Panc1 (cell line): Measurements from ENCODE around the gene SH3RF2. TPM values are rescaled to one million over a fixed set of nuclear protein-coding genes. Genes with fewer than 3 reads are reported as not detected.

Source experiments
- ATAC-seq: fragments of 200-7000 bp; cut with Tn5 transposase; 2 replicates; pipeline ENCODE4 v1.9.1; 2020; ENCODE audit warnings: mild to moderate bottlenecking, moderate library complexity
- BruUV-seq: library from RNA; stranded (reverse); fragments of 400-500 nt; replicated peaks from 2 replicates; lab custom pipeline; 2021; lab: Mats Ljungman, UMichigan
- CTCF ChIA-PET: fragments of 300-600 bp; sonication (Branson Sonifier 250); formaldehyde crosslinking; loops from one replicate; lab custom pipeline; 2022; ENCODE audit warnings: antibody characterized with exemption; lab: Charles Lee
- POLR2A ChIA-PET: fragments of 300-600 bp; sonication (Branson Sonifier 250); formaldehyde crosslinking; loops from one replicate; lab custom pipeline; 2022; ENCODE audit warnings: antibody characterized with exemption; lab: Charles Lee
- DNase-seq: peaks from one replicate; pipeline ENCODE4 v3.0.0-alpha.2; 2010; ENCODE audit warnings: low read depth, low spot score
- H3K27ac ChIP-seq: 2 replicates; pipeline ENCODE4 v1.5.1; 2011; ENCODE audit warnings: mild to moderate bottlenecking, low read length, inconsistent platforms
- H3K27me3 ChIP-seq: fragments of 200-500 bp; sonication (Bioruptor generic); 2 replicates; pipeline ENCODE4 v1.6.0; 2014; ENCODE audit warnings: low read length, inconsistent platforms; ENCODE audit not compliant: control insufficient read depth, insufficient read depth
- H3K36me3 ChIP-seq: fragments of 200-500 bp; sonication (Bioruptor generic); 2 replicates; pipeline ENCODE4 v1.5.1; 2014; ENCODE audit warnings: inconsistent platforms, mild to moderate bottlenecking, low read length, moderate library complexity; ENCODE audit not compliant: control insufficient read depth, insufficient read depth
- H3K4me1 ChIP-seq: 2 replicates; pipeline ENCODE4 v1.5.1; 2011; ENCODE audit warnings: inconsistent platforms, mild to moderate bottlenecking, low read length, moderate library complexity; ENCODE audit not compliant: control insufficient read depth, insufficient read depth
- H3K4me3 ChIP-seq, 2 experiments: 2 replicates each; pipeline ENCODE4 v1.5.1; 2011 to 2012; ENCODE audit warnings: low read depth in 2 of 2, low read length in 2 of 2, mild to moderate bottlenecking in 2 of 2, inconsistent platforms in 1 of 2, moderate library complexity in 1 of 2
- H3K9me3 ChIP-seq: fragments of 200-500 bp; sonication (Bioruptor generic); 2 replicates; pipeline ENCODE4 v1.5.1; 2014; ENCODE audit warnings: low read depth, mild to moderate bottlenecking, inconsistent platforms, low read length, moderate library complexity; ENCODE audit not compliant: control insufficient read depth, insufficient read depth
- POLR2AphosphoS5 ChIP-seq: IDR thresholded peaks from 2 replicates; pipeline ENCODE4 v1.6.1; 2012; ENCODE audit warnings: mild to moderate bottlenecking, low read depth, low read length, moderate library complexity
- SIN3A ChIP-seq: IDR thresholded peaks from 2 replicates; pipeline ENCODE4 v1.6.1; 2012; ENCODE audit warnings: low read depth, mild to moderate bottlenecking, low read length, moderate library complexity, borderline replicate concordance; ENCODE audit not compliant: insufficient read depth
- TCF7L2 ChIP-seq: IDR thresholded peaks from 2 replicates; pipeline ENCODE4 v1.6.1; 2011; ENCODE audit warnings: mild to moderate bottlenecking, low read depth, low read length, inconsistent platforms
- in situ Hi-C: cut with HindIII; loops from 2 replicates; pipeline ENCODE4 v1.10.0; 2016; ENCODE audit warnings: low sequenced_read_pairs, low pct_unique_long_range_greater_than_20kb
- intact Hi-C: fragments of 100-400 bp; cut with micrococcal nuclease; formaldehyde crosslinking; loops from one replicate; pipeline ENCODE4 v1.10.0; 2022; ENCODE audit not compliant: unreplicated experiment
- total RNA-seq: library from RNA; stranded (reverse); gene quantifications from one replicate; pipeline ENCODE4 v1.2.1, GENCODE V29; 2021; ENCODE audit not compliant: unreplicated experiment
- TF ChIP-seq, protein P1 (sequence below): fragments of 450-650 bp; IDR thresholded peaks from 2 replicates; pipeline ENCODE4 v1.5.1; 2017; ENCODE audit warnings: mild to moderate bottlenecking
- TF ChIP-seq, protein P2 (sequence below), 2 experiments: IDR thresholded peaks; 2 replicates each; pipeline ENCODE4 v1.6.1; 2011 to 2012; ENCODE audit warnings: low read depth in 2 of 2, control low read depth in 1 of 2, low read length in 1 of 2, mild to moderate bottlenecking in 1 of 2, moderate library complexity in 1 of 2; ENCODE audit not compliant: insufficient read depth in 1 of 2

SH3RF2 gene
- total RNA-seq, 1 experiment from 2014 or later = 23.1 TPM

DNA sequence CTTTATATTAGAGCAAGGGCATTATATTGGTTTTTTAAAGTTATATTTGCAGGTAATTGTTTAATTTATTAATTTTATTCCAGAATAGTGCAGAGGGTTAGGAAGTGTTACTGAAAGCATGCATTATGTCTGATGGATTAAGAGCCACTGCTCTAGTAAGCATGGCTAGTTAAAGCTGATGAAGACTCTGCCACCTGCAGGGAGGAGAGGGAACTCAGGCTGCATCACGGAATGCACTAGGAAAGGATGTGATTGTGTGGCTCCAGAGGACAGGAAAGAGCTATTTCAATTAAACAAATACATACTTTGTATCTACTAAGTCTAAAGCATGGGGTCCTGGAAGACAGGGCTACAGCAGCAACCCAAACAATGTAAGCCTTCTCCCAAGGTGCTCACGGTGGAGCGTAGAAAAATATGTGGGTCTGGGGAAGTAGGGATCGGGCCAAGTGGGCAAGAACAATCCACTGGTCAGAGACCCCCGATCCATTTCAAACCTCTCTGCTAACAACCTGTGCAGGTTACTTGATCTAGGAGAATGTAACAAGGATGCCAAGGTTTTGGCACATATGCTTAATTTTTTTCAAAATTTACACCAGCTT lies 48.3 kb upstream of the SH3RF2 start:
- intact Hi-C loops (loop anchor here (2.0 to 5.0 kb wide), 2 partner anchors 61 to 206 kb away; no protein-coding TSS in a partner anchor), in situ Hi-C loops (no loop called here)
- H3K27me3 ChIP-seq = no peaks in the 10 kb centered on the region
- peak; percentile 50 for DNase-seq
- CTCF ChIA-PET = interaction anchor here (0.6 to 1.5 kb wide), 5 partner anchors 33 to 206 kb away, joined by 3 to 4 read pairs (median 3); no protein-coding TSS in a partner anchor
- H3K36me3 ChIP-seq = no peaks in the 10 kb centered on the region
- 0 out of 2 replicates have a peak, but pooled peaks cover 2% of the 10 kb centered on the region for H3K4me1 ChIP-seq
- H3K27ac ChIP-seq = no peak overlapping the region
- no TSS peak for BruUV-seq
- TF ChIP-seq SIN3A = no peak
- no peak for TF ChIP-seq POLR2AphosphoS5
- no peak for TF ChIP-seq TCF7L2
- TF ChIP-seq, protein P1, sequence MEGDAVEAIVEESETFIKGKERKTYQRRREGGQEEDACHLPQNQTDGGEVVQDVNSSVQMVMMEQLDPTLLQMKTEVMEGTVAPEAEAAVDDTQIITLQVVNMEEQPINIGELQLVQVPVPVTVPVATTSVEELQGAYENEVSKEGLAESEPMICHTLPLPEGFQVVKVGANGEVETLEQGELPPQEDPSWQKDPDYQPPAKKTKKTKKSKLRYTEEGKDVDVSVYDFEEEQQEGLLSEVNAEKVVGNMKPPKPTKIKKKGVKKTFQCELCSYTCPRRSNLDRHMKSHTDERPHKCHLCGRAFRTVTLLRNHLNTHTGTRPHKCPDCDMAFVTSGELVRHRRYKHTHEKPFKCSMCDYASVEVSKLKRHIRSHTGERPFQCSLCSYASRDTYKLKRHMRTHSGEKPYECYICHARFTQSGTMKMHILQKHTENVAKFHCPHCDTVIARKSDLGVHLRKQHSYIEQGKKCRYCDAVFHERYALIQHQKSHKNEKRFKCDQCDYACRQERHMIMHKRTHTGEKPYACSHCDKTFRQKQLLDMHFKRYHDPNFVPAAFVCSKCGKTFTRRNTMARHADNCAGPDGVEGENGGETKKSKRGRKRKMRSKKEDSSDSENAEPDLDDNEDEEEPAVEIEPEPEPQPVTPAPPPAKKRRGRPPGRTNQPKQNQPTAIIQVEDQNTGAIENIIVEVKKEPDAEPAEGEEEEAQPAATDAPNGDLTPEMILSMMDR = peak; percentile 88
- TF ChIP-seq, protein P2, sequence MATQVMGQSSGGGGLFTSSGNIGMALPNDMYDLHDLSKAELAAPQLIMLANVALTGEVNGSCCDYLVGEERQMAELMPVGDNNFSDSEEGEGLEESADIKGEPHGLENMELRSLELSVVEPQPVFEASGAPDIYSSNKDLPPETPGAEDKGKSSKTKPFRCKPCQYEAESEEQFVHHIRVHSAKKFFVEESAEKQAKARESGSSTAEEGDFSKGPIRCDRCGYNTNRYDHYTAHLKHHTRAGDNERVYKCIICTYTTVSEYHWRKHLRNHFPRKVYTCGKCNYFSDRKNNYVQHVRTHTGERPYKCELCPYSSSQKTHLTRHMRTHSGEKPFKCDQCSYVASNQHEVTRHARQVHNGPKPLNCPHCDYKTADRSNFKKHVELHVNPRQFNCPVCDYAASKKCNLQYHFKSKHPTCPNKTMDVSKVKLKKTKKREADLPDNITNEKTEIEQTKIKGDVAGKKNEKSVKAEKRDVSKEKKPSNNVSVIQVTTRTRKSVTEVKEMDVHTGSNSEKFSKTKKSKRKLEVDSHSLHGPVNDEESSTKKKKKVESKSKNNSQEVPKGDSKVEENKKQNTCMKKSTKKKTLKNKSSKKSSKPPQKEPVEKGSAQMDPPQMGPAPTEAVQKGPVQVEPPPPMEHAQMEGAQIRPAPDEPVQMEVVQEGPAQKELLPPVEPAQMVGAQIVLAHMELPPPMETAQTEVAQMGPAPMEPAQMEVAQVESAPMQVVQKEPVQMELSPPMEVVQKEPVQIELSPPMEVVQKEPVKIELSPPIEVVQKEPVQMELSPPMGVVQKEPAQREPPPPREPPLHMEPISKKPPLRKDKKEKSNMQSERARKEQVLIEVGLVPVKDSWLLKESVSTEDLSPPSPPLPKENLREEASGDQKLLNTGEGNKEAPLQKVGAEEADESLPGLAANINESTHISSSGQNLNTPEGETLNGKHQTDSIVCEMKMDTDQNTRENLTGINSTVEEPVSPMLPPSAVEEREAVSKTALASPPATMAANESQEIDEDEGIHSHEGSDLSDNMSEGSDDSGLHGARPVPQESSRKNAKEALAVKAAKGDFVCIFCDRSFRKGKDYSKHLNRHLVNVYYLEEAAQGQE (IDR thresholded peaks at IDR 0.05; ENCODE audit: insufficient read depth in 1 of 2, low read depth in 2 of 2, low read length in 1 of 2) = no peak
- H3K9me3 ChIP-seq = no peaks in the 10 kb centered on the region
- ATAC-seq = peak; percentile 98
- no peak overlapping the region for H3K4me3 ChIP-seq
- POLR2A ChIA-PET = no interaction called here

DNA sequence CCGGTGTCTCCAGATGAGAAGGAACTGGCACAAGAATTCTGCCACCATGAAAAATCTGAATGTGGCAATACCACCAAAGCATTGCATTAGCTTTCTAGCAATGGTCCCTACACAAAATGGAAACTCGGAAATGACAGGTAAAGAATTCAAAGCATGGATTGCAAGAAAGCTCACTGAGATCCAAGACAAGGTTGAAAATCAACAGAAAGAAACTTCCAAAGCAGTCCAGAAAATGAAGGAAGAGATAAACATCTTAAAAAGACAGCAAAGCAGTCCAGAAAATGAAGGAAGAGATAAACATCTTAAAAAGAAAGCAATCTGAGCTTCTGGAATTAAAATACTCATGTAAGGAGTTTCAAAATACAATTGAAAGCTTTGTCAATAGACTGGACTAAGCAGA lies 46.8 kb upstream of the SH3RF2 start:
- ATAC-seq = no peak
- H3K9me3 ChIP-seq = no peaks in the 10 kb centered on the region

More for the DNA sequence above, 46.8 kb upstream of the SH3RF2 start:
- intact Hi-C loops = loop anchor here (5.0 kb wide), 1 partner anchor 207 kb away; no protein-coding TSS in a partner anchor
- in situ Hi-C loops = no loop called here
- Histone ChIP-seq H3K4me3 (no peak overlapping the region), H3K27me3 (no peaks in the 10 kb centered on the region), H3K36me3 (no peaks in the 10 kb centered on the region), H3K27ac (no peak overlapping the region), H3K4me1 (0 out of 2 replicates have a peak, but pooled peaks cover 2% of the 10 kb centered on the region)
- no peak for TF ChIP-seq POLR2AphosphoS5
- TF ChIP-seq SIN3A = no peak
- TF ChIP-seq, protein P2 (IDR thresholded peaks at IDR 0.05; ENCODE audit: insufficient read depth in 1 of 2, low read depth in 2 of 2, low read length in 1 of 2) = no peak
- TF ChIP-seq TCF7L2 = no peak
- TF ChIP-seq, protein P1 = no peak
- ChIA-PET POLR2A (no interaction called here), CTCF (no interaction called here)
- no TSS peak for BruUV-seq
- DNase-seq = no peak
